ENCODE measurements around the gene MYEOV. TPM values are rescaled to one million over a fixed set of nuclear protein-coding genes. Genes with fewer than 3 reads are reported as not detected.

MYEOV gene
- total RNA-seq, 1 experiment from 2014 or later, result 182 TPM

- ChIA-PET POLR2A (ENCODE audit: unreplicated experiment) (interaction anchor here (0.5 to 1.3 kb wide), 15 partner anchors 11 to 372 kb away, joined by 3 to 17 read pairs (median 4); no protein-coding TSS in a partner anchor), CTCF (interaction anchor here (0.6 to 2.2 kb wide), 7 partner anchors 38 to 197 kb away, joined by 3 to 11 read pairs (median 3); no protein-coding TSS in a partner anchor)
- Histone ChIP-seq H3K4me1 (replicated peaks; ENCODE audit: insufficient read depth) (peaks cover 63% of the 10 kb centered on the region), H3K9me3 (ENCODE audit: insufficient read depth, low read depth) (no peaks in the 10 kb centered on the region), H3K36me3 (ENCODE audit: low read depth) (peaks cover 62% of the 10 kb centered on the region), H4K20me1 (ENCODE audit: insufficient read depth) (0 out of 2 replicates have a peak, but pooled peaks cover 7% of the 10 kb centered on the region), H3K27me3 (ENCODE audit: insufficient read depth, low read depth) (no peaks in the 10 kb centered on the region), H3K4me3 (peak overlapping the region; percentile 97), H3K4me2 (peak overlapping the region; percentile 98), H3K9me2 (ENCODE audit: insufficient read depth) (no peaks in the 10 kb centered on the region), H3F3A (ENCODE audit: insufficient read depth, low read depth) (peaks cover 79% of the 10 kb centered on the region), H3K79me2 (ENCODE audit: low read depth) (peaks cover 87% of the 10 kb centered on the region), H2AFZ (no peak overlapping the region), H3K27ac (peak overlapping the region; percentile 98)
- peak; percentile 95 to 100 for DNase-seq
- TF ChIP-seq CTCF (conservative IDR thresholded peaks at IDR 0.05), result no peak
- TF ChIP-seq EZH2 (IDR thresholded peaks at IDR 0.05; ENCODE audit: low read depth), result no peak
- BruUV-seq (replicated peaks), result no TSS peak
- intact Hi-C loops (cut with micrococcal nuclease; ENCODE audit: unreplicated experiment), result loop anchor here (1.0 to 10.0 kb wide), 10 partner anchors 17 to 376 kb away; partner anchors contain the start of gene LTO1
Measured at GRCh38 chr11:69298267-69299022, 4.5 kb downstream of the MYEOV start.

DNA sequence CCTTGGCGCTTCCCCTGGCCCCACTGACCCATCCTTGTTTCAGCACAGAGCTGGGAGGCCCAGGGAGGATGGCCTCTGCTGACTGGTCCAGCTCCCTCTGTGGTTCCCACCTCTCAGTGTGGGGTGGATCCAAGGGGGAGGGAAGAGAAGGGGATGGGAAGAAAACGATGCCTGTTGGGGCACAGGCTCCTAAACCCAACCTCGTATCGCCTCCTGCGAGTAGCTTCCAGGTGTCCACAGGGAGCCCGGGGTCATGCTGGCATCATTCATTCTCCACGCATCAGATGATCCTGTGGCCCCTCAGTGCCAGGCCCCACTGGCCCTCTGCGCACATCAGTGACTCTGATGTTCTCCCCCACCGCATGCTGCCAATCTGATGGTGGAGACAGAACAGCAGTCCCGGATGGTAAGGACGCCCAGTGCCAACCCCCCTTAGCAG, 5.1 kb downstream of the MYEOV start:
- Histone ChIP-seq H4K20me1 (ENCODE audit: insufficient read depth) (peaks cover 10% of the 10 kb centered on the region; the same call in 1 of the 2 replicates), H3K4me1 (replicated peaks; ENCODE audit: insufficient read depth) (peaks cover 65% of the 10 kb centered on the region), H3K79me2 (ENCODE audit: low read depth) (peaks cover 91% of the 10 kb centered on the region), H3K9me2 (ENCODE audit: insufficient read depth) (no peaks in the 10 kb centered on the region), H2AFZ (no peak overlapping the region), H3F3A (ENCODE audit: insufficient read depth, low read depth) (peaks cover 81% of the 10 kb centered on the region), H3K27me3 (ENCODE audit: insufficient read depth, low read depth) (no peaks in the 10 kb centered on the region), H3K4me3 (peak overlapping the region; percentile 97), H3K9me3 (ENCODE audit: insufficient read depth, low read depth) (no peaks in the 10 kb centered on the region), H3K36me3 (ENCODE audit: low read depth) (peaks cover 68% of the 10 kb centered on the region), H3K4me2 (peak overlapping the region; percentile 98), H3K27ac (peak overlapping the region; percentile 98)
- BruUV-seq (replicated peaks), result no TSS peak
- intact Hi-C loops (cut with micrococcal nuclease; ENCODE audit: unreplicated experiment), result loop anchor here (2.0 to 10.0 kb wide), 5 partner anchors 58 to 376 kb away; partner anchors contain the start of gene LTO1
- ChIA-PET CTCF (interaction anchor here (0.6 to 2.2 kb wide), 4 partner anchors 128 to 198 kb away, joined by 3 to 11 read pairs (median 4); no protein-coding TSS in a partner anchor), POLR2A (ENCODE audit: unreplicated experiment) (interaction anchor here (0.5 to 1.1 kb wide), 7 partner anchors 21 to 344 kb away, joined by 3 to 8 read pairs (median 4); no protein-coding TSS in a partner anchor)
- TF ChIP-seq CTCF (conservative IDR thresholded peaks at IDR 0.05) (no peak), EZH2 (IDR thresholded peaks at IDR 0.05; ENCODE audit: low read depth) (no peak)
- peak in 1 of 2 experiments; percentile 65 for DNase-seq

DNA sequence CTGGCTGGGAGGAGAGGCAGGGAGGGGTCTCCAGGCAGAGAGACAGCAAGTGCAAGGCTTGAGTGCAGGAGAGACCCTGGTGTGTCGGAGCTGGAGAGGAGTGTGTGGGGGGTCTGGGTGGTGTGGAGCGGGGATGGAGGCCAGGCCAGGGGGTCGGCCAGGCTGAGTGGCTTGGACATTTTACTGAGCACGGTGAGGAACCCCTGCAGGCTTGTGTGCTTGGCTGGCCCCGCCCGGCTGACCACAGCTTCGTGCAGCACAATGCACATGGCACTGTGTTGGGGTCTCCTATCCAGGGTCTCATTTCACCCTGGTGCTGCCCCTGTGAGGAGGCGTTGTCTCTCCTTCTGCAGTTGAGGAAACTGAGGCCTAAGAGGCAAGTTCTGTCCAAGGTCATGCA, 5.6 kb downstream of the MYEOV start:
- Histone ChIP-seq H3K36me3 (ENCODE audit: low read depth) (peaks cover 72% of the 10 kb centered on the region), H3K4me1 (replicated peaks; ENCODE audit: insufficient read depth) (peaks cover 71% of the 10 kb centered on the region), H2AFZ (no peak overlapping the region), H3K4me2 (peak overlapping the region; percentile 98), H3K27ac (peak overlapping the region; percentile 98), H3K4me3 (peak overlapping the region; percentile 97), H3K27me3 (ENCODE audit: insufficient read depth, low read depth) (no peaks in the 10 kb centered on the region), H3K9me3 (ENCODE audit: insufficient read depth, low read depth) (no peaks in the 10 kb centered on the region), H3F3A (ENCODE audit: insufficient read depth, low read depth) (peaks cover 81% of the 10 kb centered on the region), H3K79me2 (ENCODE audit: low read depth) (peaks cover 91% of the 10 kb centered on the region), H4K20me1 (ENCODE audit: insufficient read depth) (peaks cover 14% of the 10 kb centered on the region), H3K9me2 (ENCODE audit: insufficient read depth) (no peaks in the 10 kb centered on the region)
- ChIA-PET POLR2A (ENCODE audit: unreplicated experiment) (interaction anchor here (0.9 to 1.1 kb wide), 2 partner anchors 144 to 177 kb away, joined by 4 to 7 read pairs; no protein-coding TSS in a partner anchor), CTCF (interaction anchor here (1.1 to 2.2 kb wide), 2 partner anchors 168 to 198 kb away, joined by 3 to 11 read pairs; no protein-coding TSS in a partner anchor)
- DNase-seq, result no peak
- TF ChIP-seq EZH2 (IDR thresholded peaks at IDR 0.05; ENCODE audit: low read depth), result no peak
- TF ChIP-seq CTCF (conservative IDR thresholded peaks at IDR 0.05), result no peak
- intact Hi-C loops (cut with micrococcal nuclease; ENCODE audit: unreplicated experiment), result loop anchor here (2.0 to 10.0 kb wide), 5 partner anchors 59 to 375 kb away; partner anchors contain the start of gene LTO1
- no TSS peak for BruUV-seq (replicated peaks)
